ENCODE results near the gene SHC3.

DNA sequence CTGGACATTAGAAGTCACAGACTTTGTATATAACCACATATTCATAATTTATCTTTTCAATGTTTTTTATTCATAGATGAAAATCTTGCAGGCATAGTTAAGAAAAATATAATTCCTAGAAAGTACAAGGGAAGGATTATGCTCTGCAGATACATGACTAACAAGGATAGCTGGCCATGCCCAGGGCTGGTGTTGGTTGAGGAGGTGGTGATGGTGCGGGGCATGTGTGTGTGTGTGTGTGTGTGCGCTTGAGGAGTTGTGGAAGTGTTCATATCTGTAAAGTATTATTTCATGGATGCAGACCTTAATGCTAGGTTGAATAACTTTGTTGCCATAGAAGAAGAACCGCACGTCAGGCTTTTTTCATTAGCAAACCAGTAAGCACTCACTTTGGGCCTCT is 186.1 kb downstream of the SHC3 start:
- TF ChIP-seq POLR2A (IDR thresholded peaks at IDR 0.05; ENCODE audit: borderline replicate concordance, extremely low read depth, insufficient read depth, insufficient read length) (no peak), RAD21 (IDR thresholded peaks at IDR 0.05; ENCODE audit: low read depth) (no peak), EZH2 (IDR thresholded peaks at IDR 0.05) (no peak), EZH2phosphoT487 (IDR thresholded peaks at IDR 0.05; ENCODE audit: borderline replicate concordance) (no peak), POLR2AphosphoS5 (IDR thresholded peaks at IDR 0.05; ENCODE audit: low read depth, low read length) (no peak)
- TF ChIP-seq, protein P1, sequence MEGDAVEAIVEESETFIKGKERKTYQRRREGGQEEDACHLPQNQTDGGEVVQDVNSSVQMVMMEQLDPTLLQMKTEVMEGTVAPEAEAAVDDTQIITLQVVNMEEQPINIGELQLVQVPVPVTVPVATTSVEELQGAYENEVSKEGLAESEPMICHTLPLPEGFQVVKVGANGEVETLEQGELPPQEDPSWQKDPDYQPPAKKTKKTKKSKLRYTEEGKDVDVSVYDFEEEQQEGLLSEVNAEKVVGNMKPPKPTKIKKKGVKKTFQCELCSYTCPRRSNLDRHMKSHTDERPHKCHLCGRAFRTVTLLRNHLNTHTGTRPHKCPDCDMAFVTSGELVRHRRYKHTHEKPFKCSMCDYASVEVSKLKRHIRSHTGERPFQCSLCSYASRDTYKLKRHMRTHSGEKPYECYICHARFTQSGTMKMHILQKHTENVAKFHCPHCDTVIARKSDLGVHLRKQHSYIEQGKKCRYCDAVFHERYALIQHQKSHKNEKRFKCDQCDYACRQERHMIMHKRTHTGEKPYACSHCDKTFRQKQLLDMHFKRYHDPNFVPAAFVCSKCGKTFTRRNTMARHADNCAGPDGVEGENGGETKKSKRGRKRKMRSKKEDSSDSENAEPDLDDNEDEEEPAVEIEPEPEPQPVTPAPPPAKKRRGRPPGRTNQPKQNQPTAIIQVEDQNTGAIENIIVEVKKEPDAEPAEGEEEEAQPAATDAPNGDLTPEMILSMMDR (IDR thresholded peaks at IDR 0.05 in 2 of 3, conservative IDR thresholded peaks at IDR 0.05 in 1 of 3; ENCODE audit: borderline replicate concordance in 1 of 3, insufficient read depth in 1 of 3, low read depth in 2 of 3, low read length in 2 of 3) = no peak
- TF ChIP-seq, protein P2, sequence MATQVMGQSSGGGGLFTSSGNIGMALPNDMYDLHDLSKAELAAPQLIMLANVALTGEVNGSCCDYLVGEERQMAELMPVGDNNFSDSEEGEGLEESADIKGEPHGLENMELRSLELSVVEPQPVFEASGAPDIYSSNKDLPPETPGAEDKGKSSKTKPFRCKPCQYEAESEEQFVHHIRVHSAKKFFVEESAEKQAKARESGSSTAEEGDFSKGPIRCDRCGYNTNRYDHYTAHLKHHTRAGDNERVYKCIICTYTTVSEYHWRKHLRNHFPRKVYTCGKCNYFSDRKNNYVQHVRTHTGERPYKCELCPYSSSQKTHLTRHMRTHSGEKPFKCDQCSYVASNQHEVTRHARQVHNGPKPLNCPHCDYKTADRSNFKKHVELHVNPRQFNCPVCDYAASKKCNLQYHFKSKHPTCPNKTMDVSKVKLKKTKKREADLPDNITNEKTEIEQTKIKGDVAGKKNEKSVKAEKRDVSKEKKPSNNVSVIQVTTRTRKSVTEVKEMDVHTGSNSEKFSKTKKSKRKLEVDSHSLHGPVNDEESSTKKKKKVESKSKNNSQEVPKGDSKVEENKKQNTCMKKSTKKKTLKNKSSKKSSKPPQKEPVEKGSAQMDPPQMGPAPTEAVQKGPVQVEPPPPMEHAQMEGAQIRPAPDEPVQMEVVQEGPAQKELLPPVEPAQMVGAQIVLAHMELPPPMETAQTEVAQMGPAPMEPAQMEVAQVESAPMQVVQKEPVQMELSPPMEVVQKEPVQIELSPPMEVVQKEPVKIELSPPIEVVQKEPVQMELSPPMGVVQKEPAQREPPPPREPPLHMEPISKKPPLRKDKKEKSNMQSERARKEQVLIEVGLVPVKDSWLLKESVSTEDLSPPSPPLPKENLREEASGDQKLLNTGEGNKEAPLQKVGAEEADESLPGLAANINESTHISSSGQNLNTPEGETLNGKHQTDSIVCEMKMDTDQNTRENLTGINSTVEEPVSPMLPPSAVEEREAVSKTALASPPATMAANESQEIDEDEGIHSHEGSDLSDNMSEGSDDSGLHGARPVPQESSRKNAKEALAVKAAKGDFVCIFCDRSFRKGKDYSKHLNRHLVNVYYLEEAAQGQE (IDR thresholded peaks at IDR 0.05; ENCODE audit: low read depth) = no peak

Data from HCT116 (cell line).